ENCODE measurements around the gene BLVRA. TPM values are rescaled to one million over a fixed set of nuclear protein-coding genes. Genes with fewer than 3 reads are reported as not detected.
"Not testable (repeated sequence)": the region's sequence is repeated elsewhere in the genome, so short reads cannot be mapped to it uniquely, and the experiment has no call there.

The BLVRA gene
- total RNA-seq, 1 donor from 2014 or later, result 63.4 TPM

DNA sequence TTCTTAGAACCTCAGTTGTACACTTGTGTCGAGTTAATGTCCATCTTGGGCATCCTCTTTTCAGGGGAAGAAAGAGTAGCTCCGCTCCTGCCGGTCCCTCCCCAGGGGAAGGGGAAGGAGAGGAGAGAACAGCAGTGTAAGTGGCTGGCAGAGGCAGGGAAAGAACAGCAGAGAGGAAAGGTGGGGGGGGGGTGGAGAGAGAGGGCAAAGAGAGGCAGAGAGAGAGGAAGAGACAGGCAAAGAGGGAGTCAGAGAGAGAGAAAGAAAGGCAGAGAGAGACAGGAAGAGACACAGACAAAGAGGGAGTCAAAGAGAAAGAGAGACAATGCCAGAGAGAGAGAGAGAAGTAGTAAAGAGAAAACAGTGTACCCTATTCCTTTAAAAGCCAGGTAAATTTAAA is 56.9 kb downstream of the BLVRA start:
- Mint-ChIP-seq H3K9me3 (ENCODE audit: unreplicated experiment) (peaks cover 3% of the 10 kb centered on the region), H3K27ac (ENCODE audit: unreplicated experiment) (no peak overlapping the region), H3K27me3 (ENCODE audit: unreplicated experiment) (peaks cover 7% of the 10 kb centered on the region), H3K4me3 (ENCODE audit: unreplicated experiment) (no peak overlapping the region), H3K36me3 (ENCODE audit: unreplicated experiment) (peaks cover 14% of the 10 kb centered on the region), H3K4me1 (ENCODE audit: low read depth, unreplicated experiment) (peaks cover 8% of the 10 kb centered on the region)
- TF ChIP-seq, protein P1, sequence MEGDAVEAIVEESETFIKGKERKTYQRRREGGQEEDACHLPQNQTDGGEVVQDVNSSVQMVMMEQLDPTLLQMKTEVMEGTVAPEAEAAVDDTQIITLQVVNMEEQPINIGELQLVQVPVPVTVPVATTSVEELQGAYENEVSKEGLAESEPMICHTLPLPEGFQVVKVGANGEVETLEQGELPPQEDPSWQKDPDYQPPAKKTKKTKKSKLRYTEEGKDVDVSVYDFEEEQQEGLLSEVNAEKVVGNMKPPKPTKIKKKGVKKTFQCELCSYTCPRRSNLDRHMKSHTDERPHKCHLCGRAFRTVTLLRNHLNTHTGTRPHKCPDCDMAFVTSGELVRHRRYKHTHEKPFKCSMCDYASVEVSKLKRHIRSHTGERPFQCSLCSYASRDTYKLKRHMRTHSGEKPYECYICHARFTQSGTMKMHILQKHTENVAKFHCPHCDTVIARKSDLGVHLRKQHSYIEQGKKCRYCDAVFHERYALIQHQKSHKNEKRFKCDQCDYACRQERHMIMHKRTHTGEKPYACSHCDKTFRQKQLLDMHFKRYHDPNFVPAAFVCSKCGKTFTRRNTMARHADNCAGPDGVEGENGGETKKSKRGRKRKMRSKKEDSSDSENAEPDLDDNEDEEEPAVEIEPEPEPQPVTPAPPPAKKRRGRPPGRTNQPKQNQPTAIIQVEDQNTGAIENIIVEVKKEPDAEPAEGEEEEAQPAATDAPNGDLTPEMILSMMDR (IDR thresholded peaks at IDR 0.05; ENCODE audit: partially characterized antibody, unreplicated experiment), result no peak
- no peak for DNase-seq

DNA sequence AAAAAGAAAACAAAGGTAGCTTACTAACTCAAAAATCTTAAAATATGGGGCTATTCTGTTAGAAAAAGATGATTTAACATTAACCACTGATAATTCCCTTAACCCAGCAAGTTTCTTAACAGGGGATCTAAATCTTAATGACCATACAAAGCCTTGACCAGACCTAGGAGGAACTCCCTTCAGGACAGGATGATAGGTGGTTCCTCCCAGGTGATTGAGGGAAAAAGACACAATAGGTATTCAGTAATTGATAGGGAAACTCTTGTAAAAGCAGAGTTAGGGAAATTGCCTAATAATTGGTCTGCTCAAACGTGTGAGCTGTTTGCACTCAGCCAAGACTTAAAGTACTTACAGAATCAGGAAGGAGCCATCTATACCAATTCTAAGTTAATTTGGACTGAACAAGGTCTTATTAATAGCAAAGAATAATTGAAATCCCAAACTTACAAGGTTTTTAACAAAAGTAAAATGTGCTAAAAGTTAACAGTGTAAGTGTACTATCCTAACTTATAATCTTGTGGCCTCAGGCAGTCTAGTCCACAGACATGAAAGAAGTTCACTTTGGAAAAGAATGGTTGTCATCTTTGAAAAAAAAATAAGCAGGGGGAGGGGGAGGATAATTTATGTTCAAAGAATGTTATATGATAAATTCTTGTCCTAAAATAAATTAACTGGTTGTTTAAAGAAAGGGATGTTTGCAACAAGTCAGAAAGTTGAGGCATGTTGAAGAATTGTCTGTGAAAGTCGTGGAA is 57.7 kb downstream of the BLVRA start:
- H3K4me3 Mint-ChIP-seq (ENCODE audit: unreplicated experiment); H3K27me3 Mint-ChIP-seq (ENCODE audit: unreplicated experiment); H3K27ac Mint-ChIP-seq (ENCODE audit: unreplicated experiment); DNase-seq; H3K4me1 Mint-ChIP-seq (ENCODE audit: low read depth, unreplicated experiment); H3K9me3 Mint-ChIP-seq (ENCODE audit: unreplicated experiment): not testable (repeated sequence)
- H3K36me3 Mint-ChIP-seq (ENCODE audit: unreplicated experiment), result peaks cover 13% of the 10 kb centered on the region

DNA sequence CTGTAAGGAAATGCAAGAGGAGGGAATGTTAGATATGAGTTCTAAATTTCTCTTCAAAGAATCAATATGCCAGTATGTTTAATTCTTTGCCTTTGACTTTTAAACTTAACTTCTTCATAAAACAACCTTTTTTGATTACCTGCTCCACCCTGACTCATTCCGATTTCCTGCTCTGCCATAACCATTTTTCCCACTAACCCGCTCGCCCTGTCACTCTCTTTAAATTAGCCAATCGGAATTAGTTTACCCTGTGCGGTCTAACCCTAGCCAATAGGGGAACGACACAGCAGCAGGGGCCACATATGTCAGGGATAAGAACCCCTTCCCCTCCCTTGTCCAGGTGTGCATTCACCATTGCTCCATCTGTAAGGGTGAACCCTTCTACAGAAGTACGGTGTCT is 64.9 kb downstream of the BLVRA start:
- not testable (repeated sequence) for H3K27ac Mint-ChIP-seq (ENCODE audit: unreplicated experiment); DNase-seq; H3K4me1 Mint-ChIP-seq (ENCODE audit: low read depth, unreplicated experiment); H3K36me3 Mint-ChIP-seq (ENCODE audit: unreplicated experiment); H3K27me3 Mint-ChIP-seq (ENCODE audit: unreplicated experiment); H3K4me3 Mint-ChIP-seq (ENCODE audit: unreplicated experiment); H3K9me3 Mint-ChIP-seq (ENCODE audit: unreplicated experiment)

DNA sequence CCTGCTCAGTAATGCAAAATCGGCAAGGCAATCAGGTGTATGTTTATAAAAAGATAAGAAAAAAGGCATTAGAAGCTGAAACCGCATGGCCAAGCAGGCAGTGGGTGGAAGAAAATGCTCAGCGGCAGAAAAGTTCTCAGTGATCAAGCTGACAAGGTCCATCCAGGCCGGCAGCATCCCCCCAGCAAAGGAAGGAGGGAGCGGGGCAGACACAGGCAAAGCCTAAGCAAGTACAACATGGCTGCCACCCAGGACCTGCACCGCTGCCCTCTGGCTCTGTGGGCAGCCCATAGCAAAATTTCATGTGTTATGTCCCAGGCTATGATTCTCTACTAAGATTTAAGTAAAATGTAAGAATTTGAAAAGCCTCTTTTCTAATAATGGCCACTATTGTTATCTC is 65.5 kb downstream of the BLVRA start:
- no peaks in the 10 kb centered on the region for H3K4me1 Mint-ChIP-seq (ENCODE audit: low read depth, unreplicated experiment)

DNA sequence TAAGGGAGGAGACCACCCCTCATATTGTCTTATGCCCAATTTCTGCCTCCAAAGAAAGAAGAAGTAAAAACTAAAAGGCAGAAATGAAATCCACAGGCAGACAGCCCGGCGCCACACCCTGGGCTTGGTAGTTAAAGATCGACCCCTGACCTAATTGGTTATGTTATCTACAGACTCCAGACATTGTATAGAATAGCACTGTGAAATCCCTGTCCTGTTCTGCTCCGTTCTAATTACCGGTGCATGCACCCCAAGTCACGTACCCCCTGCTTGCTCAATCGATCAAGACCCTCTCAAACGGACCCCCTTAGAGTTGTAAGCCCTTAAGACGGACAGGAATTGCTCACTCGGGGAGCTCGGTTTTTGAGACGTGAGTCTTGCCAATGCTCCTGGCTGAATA is 66.0 kb downstream of the BLVRA start:
- not testable (repeated sequence) for H3K27ac Mint-ChIP-seq (ENCODE audit: unreplicated experiment); H3K27me3 Mint-ChIP-seq (ENCODE audit: unreplicated experiment); H3K4me1 Mint-ChIP-seq (ENCODE audit: low read depth, unreplicated experiment); H3K9me3 Mint-ChIP-seq (ENCODE audit: unreplicated experiment); DNase-seq; H3K4me3 Mint-ChIP-seq (ENCODE audit: unreplicated experiment)
- H3K36me3 Mint-ChIP-seq (ENCODE audit: unreplicated experiment), result peaks cover 12% of the 10 kb centered on the region

More for the DNA sequence above, 65.5 kb downstream of the BLVRA start:
- H3K9me3 Mint-ChIP-seq (ENCODE audit: unreplicated experiment), result no peaks in the 10 kb centered on the region
- H3K36me3 Mint-ChIP-seq (ENCODE audit: unreplicated experiment), result peaks cover 7% of the 10 kb centered on the region
- no peak overlapping the region for H3K27ac Mint-ChIP-seq (ENCODE audit: unreplicated experiment)
- TF ChIP-seq, protein P1 (IDR thresholded peaks at IDR 0.05; ENCODE audit: partially characterized antibody, unreplicated experiment), result no peak
- no peaks in the 10 kb centered on the region for H3K27me3 Mint-ChIP-seq (ENCODE audit: unreplicated experiment)
- no peak for DNase-seq
- no peak overlapping the region for H3K4me3 Mint-ChIP-seq (ENCODE audit: unreplicated experiment)

DNA sequence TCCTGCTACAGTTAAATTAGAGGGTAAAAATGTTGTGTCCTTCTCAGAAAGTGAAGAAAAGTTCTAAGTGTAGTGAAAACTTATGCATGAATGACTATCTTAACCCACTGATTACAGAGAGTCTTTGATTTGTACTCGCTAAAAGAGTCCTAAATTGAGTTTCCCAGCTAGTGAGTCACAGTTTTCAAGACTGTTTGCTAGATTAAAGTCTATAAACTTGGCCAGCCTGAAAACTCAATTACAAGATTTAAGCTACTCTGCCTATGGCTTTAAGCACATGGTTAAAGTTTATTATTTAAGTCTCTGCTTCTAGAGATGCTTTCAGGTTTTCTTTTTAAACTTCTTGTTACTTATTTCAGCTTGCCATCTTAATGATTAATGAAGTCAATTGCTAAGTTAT is 66.5 kb downstream of the BLVRA start:
- TF ChIP-seq, protein P1 (IDR thresholded peaks at IDR 0.05; ENCODE audit: partially characterized antibody, unreplicated experiment), result no peak
- no peak for DNase-seq
- Mint-ChIP-seq H3K4me3 (ENCODE audit: unreplicated experiment) (no peak overlapping the region), H3K27me3 (ENCODE audit: unreplicated experiment) (no peaks in the 10 kb centered on the region), H3K27ac (ENCODE audit: unreplicated experiment) (no peak overlapping the region), H3K9me3 (ENCODE audit: unreplicated experiment) (no peaks in the 10 kb centered on the region), H3K36me3 (ENCODE audit: unreplicated experiment) (peaks cover 12% of the 10 kb centered on the region), H3K4me1 (ENCODE audit: low read depth, unreplicated experiment) (no peaks in the 10 kb centered on the region)
